ENCODE measurements around the gene SPATA6. TPM values are rescaled to one million over a fixed set of nuclear protein-coding genes. Genes with fewer than 3 reads are reported as not detected.
"Not testable (repeated sequence)": the region's sequence is repeated elsewhere in the genome, so short reads cannot be mapped to it uniquely, and the experiment has no call there.

SPATA6 gene
- total and polyA plus RNA-seq, 5 donors, result 2.4 to 20.7 (median 18.7) TPM

- Histone ChIP-seq H3K27ac (ENCODE audit: low read length) (no peak overlapping the region), H3K4me1 (ENCODE audit: control insufficient read depth, insufficient read depth, low read length) (no peaks in the 10 kb centered on the region), H3K4me3 (ENCODE audit: low read length) (no peak overlapping the region), H3K27me3 (ENCODE audit: control insufficient read depth, insufficient read depth) (no peaks in the 10 kb centered on the region), H3K9me3 (ENCODE audit: control insufficient read depth, low read length) (no peaks in the 10 kb centered on the region)
- intact Hi-C loops (cut with DNase I), result no loop called here
- DNase-seq (no peak), ATAC-seq (no peak)
- WGBS, result 92% methylated on average over 4 of the region's 4 CpGs
Measured at GRCh38 chr1:48344373-48344772, 127.6 kb downstream of the SPATA6 start.

GRCh38 chr1:48341221-48341620, 130.8 kb downstream of the SPATA6 start:
- H3K4me1 ChIP-seq (ENCODE audit: control insufficient read depth, insufficient read depth, low read length), result no peaks in the 10 kb centered on the region
- H3K27me3 ChIP-seq (ENCODE audit: control insufficient read depth, insufficient read depth), result no peaks in the 10 kb centered on the region
- no peak for ATAC-seq
- intact Hi-C loops (cut with DNase I), result no loop called here
- 92% methylated on average over 3 of the region's 3 CpGs for WGBS
- H3K27ac ChIP-seq (ENCODE audit: low read length), result no peak overlapping the region
- no peak for DNase-seq
- H3K9me3 ChIP-seq (ENCODE audit: control insufficient read depth, low read length), result no peaks in the 10 kb centered on the region
- H3K4me3 ChIP-seq (ENCODE audit: low read length), result no peak overlapping the region

- H3K9me3 ChIP-seq (ENCODE audit: control insufficient read depth, low read length), result no peaks in the 10 kb centered on the region
- no peaks in the 10 kb centered on the region for H3K27me3 ChIP-seq (ENCODE audit: control insufficient read depth, insufficient read depth)
- ATAC-seq, result no peak
- DNase-seq, result no peak
- intact Hi-C loops (cut with DNase I), result no loop called here
- H3K4me1 ChIP-seq (ENCODE audit: control insufficient read depth, insufficient read depth, low read length), result no peaks in the 10 kb centered on the region
- H3K4me3 ChIP-seq (ENCODE audit: low read length), result no peak overlapping the region
- 54% methylated on average over 4 of the region's 4 CpGs for WGBS
- H3K27ac ChIP-seq (ENCODE audit: low read length), result no peak overlapping the region
Measured at GRCh38 chr1:48338257-48338656, 133.7 kb downstream of the SPATA6 start.

- no peak overlapping the region for H3K27ac ChIP-seq (ENCODE audit: low read length)
- H3K9me3 ChIP-seq (ENCODE audit: control insufficient read depth, low read length), result no peaks in the 10 kb centered on the region
- ATAC-seq, result no peak
- H3K27me3 ChIP-seq (ENCODE audit: control insufficient read depth, insufficient read depth), result no peaks in the 10 kb centered on the region
- H3K4me3 ChIP-seq (ENCODE audit: low read length), result no peak overlapping the region
- intact Hi-C loops (cut with DNase I), result no loop called here
- no peak for DNase-seq
- H3K4me1 ChIP-seq (ENCODE audit: control insufficient read depth, insufficient read depth, low read length), result no peaks in the 10 kb centered on the region
- 49% methylated on average over 2 of the region's 2 CpGs for WGBS
Measured at GRCh38 chr1:48333316-48333715, 138.7 kb downstream of the SPATA6 start.

DNA sequence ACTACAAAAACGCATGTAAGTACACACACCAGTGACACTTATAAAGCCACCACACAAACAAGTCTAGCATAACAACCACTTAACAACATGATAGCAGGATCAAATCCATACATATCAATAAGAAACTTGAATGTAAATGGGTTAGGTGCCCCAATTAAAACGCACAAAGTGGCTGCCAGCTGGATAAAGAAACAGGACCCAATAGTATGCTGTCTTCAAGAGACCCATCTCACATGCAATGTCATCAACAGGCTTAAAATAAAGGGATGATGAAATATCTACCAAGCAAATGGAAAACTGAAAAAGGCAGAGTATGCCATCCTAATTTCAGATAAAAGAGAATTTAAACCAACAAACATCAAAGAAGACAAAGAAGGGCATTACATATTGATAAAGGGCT, 139.9 kb downstream of the SPATA6 start:
- no peak overlapping the region for H3K4me3 ChIP-seq (ENCODE audit: low read length)
- no peaks in the 10 kb centered on the region for H3K27me3 ChIP-seq (ENCODE audit: control insufficient read depth, insufficient read depth)
- H3K27ac ChIP-seq (ENCODE audit: low read length), result no peak overlapping the region
- 92% methylated on average over 2 of the region's 2 CpGs for WGBS
- H3K9me3 ChIP-seq (ENCODE audit: control insufficient read depth, low read length), result no peaks in the 10 kb centered on the region
- no peaks in the 10 kb centered on the region for H3K4me1 ChIP-seq (ENCODE audit: control insufficient read depth, insufficient read depth, low read length)
- no peak for DNase-seq
- intact Hi-C loops (cut with DNase I), result no loop called here
- no peak for ATAC-seq

- peaks cover 4% of the 10 kb centered on the region for H3K9me3 ChIP-seq (ENCODE audit: control insufficient read depth, low read length)
- WGBS, result 88% methylated on average over 2 of the region's 2 CpGs
- no peak overlapping the region for H3K4me3 ChIP-seq (ENCODE audit: low read length)
- H3K4me1 ChIP-seq (ENCODE audit: control insufficient read depth, insufficient read depth, low read length), result no peaks in the 10 kb centered on the region
- ATAC-seq (no peak), DNase-seq (peak in 1 of 3 donors; percentile 5)
- H3K27ac ChIP-seq (ENCODE audit: low read length), result no peak overlapping the region
- H3K27me3 ChIP-seq (ENCODE audit: control insufficient read depth, insufficient read depth), result no peaks in the 10 kb centered on the region
- intact Hi-C loops (cut with DNase I), result no loop called here
Measured at GRCh38 chr1:48329905-48330304, 142.1 kb downstream of the SPATA6 start.

DNA sequence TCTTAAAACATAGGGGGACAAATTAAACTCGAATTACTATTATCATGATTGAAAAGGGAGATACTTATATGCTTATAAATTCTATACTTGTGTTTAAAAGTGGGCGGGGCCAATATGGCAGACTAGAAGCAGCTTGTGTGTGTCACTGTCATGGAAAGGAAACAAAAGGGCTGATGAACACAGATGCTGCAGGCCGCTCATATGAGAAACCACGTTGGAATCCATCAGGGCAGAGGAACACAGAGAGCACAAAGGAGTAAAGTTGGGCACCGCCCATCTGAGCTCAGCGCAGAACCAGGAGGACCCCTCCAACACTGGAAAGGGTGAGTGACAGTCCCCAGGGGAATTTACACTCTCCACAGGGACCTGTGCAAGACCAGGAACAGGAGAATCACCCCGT, 142.5 kb downstream of the SPATA6 start:
- Histone ChIP-seq H3K4me3 (ENCODE audit: low read length) (no peak overlapping the region), H3K27me3 (ENCODE audit: control insufficient read depth, insufficient read depth) (no peaks in the 10 kb centered on the region), H3K27ac (ENCODE audit: low read length) (no peak overlapping the region), H3K4me1 (ENCODE audit: control insufficient read depth, insufficient read depth, low read length) (no peaks in the 10 kb centered on the region), H3K9me3 (ENCODE audit: control insufficient read depth, low read length) (peaks cover 4% of the 10 kb centered on the region)
- DNase-seq (no peak), ATAC-seq (no peak)
- intact Hi-C loops (cut with DNase I), result no loop called here
- WGBS, result 67% methylated on average over 7 of the region's 7 CpGs

DNA sequence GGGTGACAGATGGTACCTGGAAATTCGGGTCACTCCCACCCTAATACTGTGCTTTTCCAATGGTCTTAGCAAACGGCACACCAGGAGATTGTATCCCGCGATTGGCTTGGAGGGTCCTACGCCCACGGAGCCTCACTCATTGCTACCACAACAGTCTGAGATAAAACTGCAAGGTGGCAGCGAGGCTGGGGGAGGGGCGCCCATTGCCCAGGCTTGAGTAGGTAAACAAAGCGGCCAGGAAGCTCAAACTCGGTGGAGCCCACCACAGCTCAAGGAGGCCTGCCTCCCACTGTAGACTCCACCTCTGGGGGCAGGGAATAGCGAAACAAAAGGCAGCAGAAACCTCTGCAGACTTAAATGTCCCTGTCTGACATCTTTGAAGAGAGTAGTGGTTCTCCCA, 160.2 kb downstream of the SPATA6 start:
- 95% methylated on average over 11 of the region's 11 CpGs for WGBS

GRCh38 chr1:48309564-48310082, 162.4 kb downstream of the SPATA6 start:
- intact Hi-C loops (cut with DNase I), result no loop called here
- Histone ChIP-seq H3K27ac (ENCODE audit: low read length) (no peak overlapping the region), H3K4me3 (ENCODE audit: low read length) (no peak overlapping the region), H3K27me3 (ENCODE audit: control insufficient read depth, insufficient read depth) (no peaks in the 10 kb centered on the region), H3K4me1 (ENCODE audit: control insufficient read depth, insufficient read depth, low read length) (no peaks in the 10 kb centered on the region), H3K9me3 (ENCODE audit: control insufficient read depth, low read length) (no peaks in the 10 kb centered on the region)
- WGBS, result 85% methylated on average over 2 of the region's 2 CpGs
- ATAC-seq, result no peak
- no peak for DNase-seq

More for the DNA sequence above, 160.2 kb downstream of the SPATA6 start:
- ATAC-seq; H3K9me3 ChIP-seq (ENCODE audit: control insufficient read depth, low read length); intact Hi-C loops (cut with DNase I); H3K4me3 ChIP-seq (ENCODE audit: low read length); H3K27ac ChIP-seq (ENCODE audit: low read length); H3K27me3 ChIP-seq (ENCODE audit: control insufficient read depth, insufficient read depth); H3K4me1 ChIP-seq (ENCODE audit: control insufficient read depth, insufficient read depth, low read length): not testable (repeated sequence)
- DNase-seq, result peak in 1 of 3 donors; percentile 14

DNA sequence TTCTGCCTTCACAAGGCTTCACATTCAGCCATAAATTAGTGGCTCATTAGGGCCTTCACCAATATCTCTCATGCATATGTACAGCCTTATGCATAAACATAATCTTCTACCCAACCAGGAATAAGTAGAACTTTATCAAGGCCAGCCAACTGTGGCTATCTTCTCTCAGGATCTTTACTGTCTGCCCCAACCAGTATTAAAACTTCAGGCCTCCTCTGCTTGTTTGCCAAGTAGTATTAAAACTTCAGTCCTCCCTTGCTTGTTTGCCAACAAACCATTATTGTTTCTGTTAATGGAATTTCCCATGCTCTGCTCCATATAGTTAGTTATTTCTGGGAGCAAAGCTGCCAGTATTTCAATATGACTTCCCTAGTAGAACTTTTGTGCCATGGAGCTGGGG, 169.4 kb downstream of the SPATA6 start:
- Histone ChIP-seq H3K4me3 (ENCODE audit: low read length) (no peak overlapping the region), H3K27ac (ENCODE audit: low read length) (no peak overlapping the region), H3K4me1 (ENCODE audit: control insufficient read depth, insufficient read depth, low read length) (no peaks in the 10 kb centered on the region), H3K27me3 (ENCODE audit: control insufficient read depth, insufficient read depth) (no peaks in the 10 kb centered on the region), H3K9me3 (ENCODE audit: control insufficient read depth, low read length) (no peaks in the 10 kb centered on the region)
- ATAC-seq, result no peak
- no peak for DNase-seq
- intact Hi-C loops (cut with DNase I), result no loop called here

DNA sequence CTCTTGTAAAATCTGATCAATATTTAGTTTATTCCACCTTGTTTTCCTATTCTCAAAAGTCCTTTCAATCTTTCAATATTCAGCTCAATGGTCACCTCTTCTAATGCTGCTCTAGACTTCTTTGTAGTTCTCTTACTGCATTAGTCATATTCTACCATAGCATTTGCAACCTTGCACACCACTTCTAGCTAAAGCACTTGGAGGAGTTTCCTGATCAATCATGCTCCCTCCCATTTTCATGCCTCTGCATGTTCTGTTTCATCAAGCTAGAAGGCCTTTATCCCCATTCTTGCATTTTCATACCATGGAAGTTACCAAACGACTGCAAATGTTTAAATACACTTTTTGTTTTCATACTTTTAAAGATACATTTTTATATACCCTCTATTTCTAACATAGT, 177.3 kb downstream of the SPATA6 start:
- ATAC-seq, result no peak
- WGBS, result 85% methylated on average over 1 of the region's 1 CpG

GRCh38 chr1:48294094-48294493, 177.9 kb downstream of the SPATA6 start:
- ATAC-seq; intact Hi-C loops (cut with DNase I); H3K27ac ChIP-seq (ENCODE audit: low read length); H3K9me3 ChIP-seq (ENCODE audit: control insufficient read depth, low read length); H3K4me3 ChIP-seq (ENCODE audit: low read length); H3K27me3 ChIP-seq (ENCODE audit: control insufficient read depth, insufficient read depth); DNase-seq; H3K4me1 ChIP-seq (ENCODE audit: control insufficient read depth, insufficient read depth, low read length): not testable (repeated sequence)
- WGBS, result 91% methylated on average over 6 of the region's 6 CpGs

More for the DNA sequence above, 177.3 kb downstream of the SPATA6 start:
- no peaks in the 10 kb centered on the region for H3K9me3 ChIP-seq (ENCODE audit: control insufficient read depth, low read length)
- DNase-seq, result no peak
- no peak overlapping the region for H3K27ac ChIP-seq (ENCODE audit: low read length)
- no peaks in the 10 kb centered on the region for H3K4me1 ChIP-seq (ENCODE audit: control insufficient read depth, insufficient read depth, low read length)
- intact Hi-C loops (cut with DNase I), result no loop called here
- no peaks in the 10 kb centered on the region for H3K27me3 ChIP-seq (ENCODE audit: control insufficient read depth, insufficient read depth)
- no peak overlapping the region for H3K4me3 ChIP-seq (ENCODE audit: low read length)
